Brain microvascular endothelial cell (primary cell): ENCODE data around the gene RNF123.

Source experiments
- DNase-seq: peaks from one replicate; pipeline ENCODE4 v3.0.0-alpha.2; 2020
- H3K27ac ChIP-seq: fragments of 250-450 bp; sonication (Bioruptor Pico); 2 replicates; pipeline ENCODE4 v1.5.1; 2020; ENCODE audit warnings: mild to moderate bottlenecking, moderate library complexity
- H3K27me3 ChIP-seq: fragments of 250-450 bp; sonication (Bioruptor Pico); replicated peaks from 2 replicates; pipeline ENCODE4 v1.5.1; 2020; ENCODE audit warnings: mild to moderate bottlenecking
- H3K36me3 ChIP-seq: fragments of 250-450 bp; sonication (Bioruptor Pico); replicated peaks from 2 replicates; pipeline ENCODE4 v1.5.1; 2020; ENCODE audit warnings: mild to moderate bottlenecking
- H3K4me3 ChIP-seq: 2 replicates; pipeline ENCODE4 v1.5.1; 2011; ENCODE audit warnings: low read depth, mild to moderate bottlenecking, control low read depth, low read length, moderate library complexity
- in situ Hi-C: cut with HindIII; loops from 2 replicates; pipeline ENCODE4 v1.10.0; 2017; ENCODE audit warnings: low sequenced_read_pairs, low pct_ligation_motif_present
- TF ChIP-seq, protein P1 (sequence below): IDR thresholded peaks from 2 replicates; pipeline ENCODE4 v1.5.1; 2011; ENCODE audit warnings: low read depth, mild to moderate bottlenecking, moderate library complexity, low read length, control low read depth, inconsistent platforms; ENCODE audit errors: missing control alignments

RNF123 gene

DNA sequence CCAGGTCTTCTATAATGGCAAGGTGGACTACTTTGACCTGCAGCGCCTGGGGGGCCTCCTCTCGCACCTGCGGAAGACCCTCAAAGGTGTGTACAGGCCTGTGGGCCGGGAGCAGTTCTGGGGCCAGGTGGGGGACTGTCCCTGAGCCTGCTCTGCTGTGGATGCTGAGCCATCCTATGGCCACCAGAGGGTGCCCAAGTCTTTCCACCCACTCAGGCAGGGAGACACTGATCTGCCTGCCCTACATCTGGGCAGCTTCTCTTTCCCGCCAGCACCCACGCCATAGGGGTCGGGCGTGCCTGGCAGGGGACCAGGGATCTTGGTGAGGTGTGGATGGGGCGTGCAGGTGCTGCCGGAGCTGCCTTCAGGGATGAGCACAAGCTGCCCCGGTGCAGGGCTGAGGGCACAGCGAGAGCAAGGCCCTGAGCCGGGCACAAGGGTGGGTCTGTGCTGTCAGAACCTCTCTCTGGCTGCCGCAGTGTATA lies 14.1 kb downstream of the RNF123 start:
- in situ Hi-C loops = no loop called here
- peak; percentile 54 for DNase-seq
- peaks cover 27% of the 10 kb centered on the region for H3K36me3 ChIP-seq
- H3K27ac ChIP-seq = no peak overlapping the region
- TF ChIP-seq, protein P1, sequence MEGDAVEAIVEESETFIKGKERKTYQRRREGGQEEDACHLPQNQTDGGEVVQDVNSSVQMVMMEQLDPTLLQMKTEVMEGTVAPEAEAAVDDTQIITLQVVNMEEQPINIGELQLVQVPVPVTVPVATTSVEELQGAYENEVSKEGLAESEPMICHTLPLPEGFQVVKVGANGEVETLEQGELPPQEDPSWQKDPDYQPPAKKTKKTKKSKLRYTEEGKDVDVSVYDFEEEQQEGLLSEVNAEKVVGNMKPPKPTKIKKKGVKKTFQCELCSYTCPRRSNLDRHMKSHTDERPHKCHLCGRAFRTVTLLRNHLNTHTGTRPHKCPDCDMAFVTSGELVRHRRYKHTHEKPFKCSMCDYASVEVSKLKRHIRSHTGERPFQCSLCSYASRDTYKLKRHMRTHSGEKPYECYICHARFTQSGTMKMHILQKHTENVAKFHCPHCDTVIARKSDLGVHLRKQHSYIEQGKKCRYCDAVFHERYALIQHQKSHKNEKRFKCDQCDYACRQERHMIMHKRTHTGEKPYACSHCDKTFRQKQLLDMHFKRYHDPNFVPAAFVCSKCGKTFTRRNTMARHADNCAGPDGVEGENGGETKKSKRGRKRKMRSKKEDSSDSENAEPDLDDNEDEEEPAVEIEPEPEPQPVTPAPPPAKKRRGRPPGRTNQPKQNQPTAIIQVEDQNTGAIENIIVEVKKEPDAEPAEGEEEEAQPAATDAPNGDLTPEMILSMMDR = peak; percentile 91
- no peak overlapping the region for H3K4me3 ChIP-seq
- no peaks in the 10 kb centered on the region for H3K27me3 ChIP-seq

DNA sequence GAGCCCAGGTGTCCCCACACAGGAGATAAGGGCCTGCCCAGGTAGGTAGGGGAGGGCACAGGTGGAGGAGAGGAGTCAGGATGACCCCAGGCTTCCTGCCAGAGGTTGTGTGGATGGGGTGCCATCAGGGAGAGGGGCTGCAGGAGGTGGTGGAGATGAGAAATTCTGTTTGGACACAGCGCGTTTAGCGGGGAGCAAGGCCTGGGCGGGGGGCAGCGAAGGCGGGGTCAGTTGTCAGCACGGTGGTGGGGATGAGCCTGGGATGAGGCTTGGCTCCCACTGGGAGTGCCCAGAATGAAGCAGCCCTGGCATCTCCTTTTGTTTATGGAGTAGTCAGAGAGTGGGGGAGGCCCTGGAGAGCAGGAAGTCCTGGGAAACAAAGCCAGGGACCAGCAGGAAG lies 14.6 kb downstream of the RNF123 start:
- Histone ChIP-seq H3K36me3 (peaks cover 27% of the 10 kb centered on the region), H3K4me3 (no peak overlapping the region)
- TF ChIP-seq, protein P1 = no peak

DNA sequence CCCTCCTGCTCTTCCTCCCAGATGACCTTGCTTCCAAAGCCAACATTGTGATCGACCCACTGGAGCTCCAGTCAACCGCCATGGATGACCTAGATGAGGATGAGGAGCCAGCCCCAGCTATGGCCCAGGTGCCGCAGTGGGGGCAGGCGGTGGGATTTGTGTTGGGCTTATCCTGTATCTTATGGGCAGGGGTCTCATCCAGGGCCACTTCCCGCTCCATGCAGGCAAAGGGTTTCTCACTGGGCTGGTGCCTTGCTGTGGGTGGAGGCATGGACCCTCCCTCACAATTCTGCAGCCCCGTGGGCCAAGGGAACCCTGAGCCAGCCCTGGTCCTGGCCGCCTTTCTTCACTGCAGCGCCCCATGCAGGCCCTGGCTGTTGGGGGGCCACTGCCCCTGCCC lies 15.3 kb downstream of the RNF123 start:
- TF ChIP-seq, protein P1 = no peak
- H3K36me3 ChIP-seq = peaks cover 27% of the 10 kb centered on the region
- no peak for DNase-seq
- no peak overlapping the region for H3K4me3 ChIP-seq
- in situ Hi-C loops = no loop called here
- H3K27ac ChIP-seq = no peak overlapping the region
- no peaks in the 10 kb centered on the region for H3K27me3 ChIP-seq

More for the DNA sequence above, 14.6 kb downstream of the RNF123 start:
- DNase-seq = no peak
- Histone ChIP-seq H3K27me3 (no peaks in the 10 kb centered on the region), H3K27ac (no peak overlapping the region)
- in situ Hi-C loops = no loop called here

DNA sequence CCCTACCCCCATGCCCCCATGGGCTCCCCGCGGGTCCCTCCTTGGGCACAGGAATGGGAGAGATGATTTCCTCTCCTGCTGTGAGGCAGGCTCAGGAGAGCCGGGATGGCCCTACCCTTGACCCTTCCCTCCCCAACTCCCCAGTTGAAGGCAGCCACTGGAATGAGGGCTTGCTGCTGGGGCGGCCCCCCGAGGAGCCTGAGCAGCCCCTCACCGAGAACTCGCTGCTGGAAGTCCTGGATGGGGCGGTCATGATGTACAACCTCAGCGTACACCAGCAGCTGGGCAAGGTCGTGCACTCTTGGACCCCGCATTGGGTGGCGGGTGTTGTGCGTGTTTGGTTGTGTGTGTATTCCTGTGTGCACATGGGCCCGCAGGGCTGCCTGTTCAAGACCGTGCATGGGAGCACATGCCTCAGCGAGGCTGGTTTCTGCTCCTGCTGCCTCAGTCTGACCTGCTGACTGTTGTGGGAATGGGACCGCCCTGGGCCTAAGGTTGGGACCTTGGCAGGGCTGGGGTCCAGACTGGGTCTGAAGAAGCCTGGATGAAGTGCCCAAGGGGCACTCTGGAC lies 16.1 kb downstream of the RNF123 start:
- Histone ChIP-seq H3K36me3 (peaks cover 22% of the 10 kb centered on the region), H3K27ac (no peak overlapping the region), H3K27me3 (no peaks in the 10 kb centered on the region), H3K4me3 (no peak overlapping the region)
- in situ Hi-C loops = no loop called here
- DNase-seq = no peak
- TF ChIP-seq, protein P1 = no peak

DNA sequence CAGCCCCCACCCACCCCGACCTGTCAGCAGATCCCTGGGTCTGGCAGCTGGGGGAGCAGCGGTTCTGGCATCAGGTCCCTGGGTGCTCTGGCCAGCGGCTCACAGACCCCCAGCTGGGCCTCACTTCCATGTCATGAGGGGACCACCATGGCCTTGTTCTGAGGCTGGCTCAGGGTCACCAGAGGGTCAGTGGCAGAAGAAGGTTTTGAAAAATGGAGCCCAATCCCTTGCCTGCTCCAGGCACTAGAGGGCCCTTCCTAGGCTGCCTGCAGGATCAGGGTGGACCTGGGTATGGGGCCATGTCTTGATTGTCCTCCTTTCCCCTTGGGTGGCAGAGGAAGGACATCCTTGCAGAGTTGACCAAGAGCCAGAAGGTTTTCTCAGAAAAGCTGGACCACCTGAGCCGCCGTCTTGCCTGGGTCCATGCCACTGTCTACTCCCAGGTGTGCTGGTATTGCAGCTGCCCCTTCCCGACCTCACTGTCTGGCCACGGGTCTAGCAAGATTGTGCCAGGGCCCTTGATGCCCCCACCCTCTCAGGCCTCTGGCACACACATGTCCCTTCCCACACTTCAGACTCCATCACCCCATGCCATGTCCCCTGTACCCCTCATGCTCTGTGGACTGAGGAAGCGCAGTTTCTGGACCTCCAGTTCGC lies 17.2 kb downstream of the RNF123 start:
- in situ Hi-C loops = no loop called here
- no peak overlapping the region for H3K27ac ChIP-seq
- H3K4me3 ChIP-seq = no peak overlapping the region
- no peaks in the 10 kb centered on the region for H3K27me3 ChIP-seq
- peaks cover 17% of the 10 kb centered on the region for H3K36me3 ChIP-seq
- TF ChIP-seq, protein P1 = no peak
- DNase-seq = no peak

DNA sequence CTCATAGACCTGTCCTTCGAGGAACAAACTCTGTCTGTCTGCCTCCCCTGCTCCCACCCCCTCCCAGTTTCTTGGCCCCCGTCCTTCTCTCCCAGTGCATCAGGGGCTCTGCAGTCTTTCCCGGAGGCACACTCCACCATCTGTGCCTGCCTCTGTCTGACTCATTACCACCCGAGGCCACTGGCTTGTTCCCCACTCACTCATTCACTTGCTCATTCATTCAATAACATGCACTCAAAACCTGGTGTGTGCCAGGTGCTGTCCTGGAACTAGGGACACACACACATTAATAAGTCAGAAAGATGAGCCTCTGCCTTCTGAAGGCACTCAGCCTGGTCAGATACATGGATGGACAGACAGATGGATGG lies 17.7 kb downstream of the RNF123 start:
- Histone ChIP-seq H3K27me3 (no peaks in the 10 kb centered on the region), H3K4me3 (no peak overlapping the region), H3K27ac (no peak overlapping the region), H3K36me3 (peaks cover 17% of the 10 kb centered on the region)
- DNase-seq = no peak
- in situ Hi-C loops = no loop called here
- TF ChIP-seq, protein P1 = no peak
